HG03135 (cell line): Measurements from ENCODE around the gene SPIN2A.
"Not testable (repeated sequence)": the region's sequence is repeated elsewhere in the genome, so short reads cannot be mapped to it uniquely, and the experiment has no call there.

Experiments used
- ATAC-seq: cut with Tn5 transposase; IDR thresholded peaks from one replicate; pipeline ENCODE4 v1.9.1; 2021; ENCODE audit warnings: mild to moderate bottlenecking, moderate library complexity; ENCODE audit not compliant: unreplicated experiment

The SPIN2A gene

DNA sequence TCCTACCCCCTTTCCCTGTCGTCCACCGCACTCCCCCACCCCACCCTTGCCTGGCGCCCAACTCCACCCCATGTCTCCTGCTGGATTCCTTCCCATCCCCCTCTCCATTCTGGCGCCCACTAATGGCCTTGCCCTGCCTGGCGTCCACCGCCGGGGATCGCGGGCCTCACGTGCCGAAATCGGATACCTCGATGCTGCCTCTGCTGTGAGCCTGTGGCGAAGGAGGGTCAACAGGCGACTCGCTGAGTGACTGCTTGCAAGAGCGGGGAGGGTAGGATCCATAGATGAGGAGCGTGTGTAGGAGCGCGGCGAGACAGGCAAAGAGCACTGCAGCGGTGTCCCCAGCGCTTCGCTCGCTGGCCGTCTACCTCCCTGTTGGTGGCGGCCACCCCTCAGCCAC lies at the start of gene SPIN2A:
TSS of gene SPIN2A (minus strand) at position 325 of the 400 bp plus-strand sequence. CDS start 800 bp downstream, outside the sequence.
- not testable (repeated sequence) for ATAC-seq

DNA sequence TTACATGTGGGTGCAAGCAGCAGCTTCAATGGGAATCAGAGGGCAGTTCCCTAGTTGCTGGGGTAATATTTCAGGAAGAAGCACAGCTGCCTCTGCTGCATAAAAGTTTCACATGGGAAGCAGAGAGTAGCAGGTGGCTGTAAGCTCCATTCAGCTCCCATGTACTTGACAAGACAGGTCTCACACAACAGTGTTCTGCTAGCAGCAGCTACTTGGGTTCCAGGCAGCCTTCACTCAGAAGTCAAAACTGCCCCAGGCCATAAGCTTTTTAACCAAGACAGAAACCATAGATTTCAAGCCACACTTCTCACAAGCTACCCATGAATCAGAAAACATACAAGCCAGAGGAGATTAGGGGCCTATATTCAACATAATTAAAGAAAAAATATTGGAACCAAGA lies 41.4 kb upstream of the SPIN2A start:
- ATAC-seq = no peak

DNA sequence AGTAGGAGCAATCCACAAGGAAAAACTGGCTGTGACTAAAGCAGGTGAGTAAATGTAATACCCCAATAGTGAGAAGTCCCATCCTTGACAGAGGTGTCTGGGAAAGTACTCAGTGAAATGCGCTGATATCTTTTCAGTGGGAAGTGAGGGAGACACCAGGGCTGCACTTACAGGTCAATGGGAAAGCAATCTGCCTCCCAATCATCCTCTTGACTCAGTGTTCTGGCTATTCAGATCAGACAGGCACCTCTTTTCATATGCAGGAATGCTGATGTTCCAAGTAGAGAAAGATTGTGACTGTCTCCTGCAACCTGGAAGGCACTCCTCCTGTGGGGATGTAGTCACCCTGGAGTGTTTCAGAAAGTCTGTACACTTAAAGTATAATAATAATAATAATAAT lies 39.9 kb upstream of the SPIN2A start:
- no peak for ATAC-seq

DNA sequence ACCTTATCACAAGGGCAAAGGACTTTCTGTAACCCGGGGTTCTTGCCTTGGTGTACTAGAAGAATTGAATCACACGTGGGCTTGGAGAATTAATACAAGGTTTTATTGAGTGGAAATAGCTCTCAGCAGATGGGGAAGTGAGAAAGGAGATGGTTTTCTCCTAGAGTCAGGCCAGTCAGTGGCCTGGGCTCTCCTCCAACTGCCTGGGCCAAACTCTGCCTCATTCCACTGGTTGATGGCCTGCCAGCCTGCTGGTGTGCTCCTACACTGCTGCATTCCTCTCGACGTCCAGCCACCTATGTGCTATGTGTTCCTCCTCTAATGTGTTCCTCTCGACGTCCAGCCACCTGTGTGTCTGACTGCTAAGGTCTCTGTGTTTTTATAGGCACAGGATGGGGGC lies 35.3 kb upstream of the SPIN2A start:
- ATAC-seq = no peak

DNA sequence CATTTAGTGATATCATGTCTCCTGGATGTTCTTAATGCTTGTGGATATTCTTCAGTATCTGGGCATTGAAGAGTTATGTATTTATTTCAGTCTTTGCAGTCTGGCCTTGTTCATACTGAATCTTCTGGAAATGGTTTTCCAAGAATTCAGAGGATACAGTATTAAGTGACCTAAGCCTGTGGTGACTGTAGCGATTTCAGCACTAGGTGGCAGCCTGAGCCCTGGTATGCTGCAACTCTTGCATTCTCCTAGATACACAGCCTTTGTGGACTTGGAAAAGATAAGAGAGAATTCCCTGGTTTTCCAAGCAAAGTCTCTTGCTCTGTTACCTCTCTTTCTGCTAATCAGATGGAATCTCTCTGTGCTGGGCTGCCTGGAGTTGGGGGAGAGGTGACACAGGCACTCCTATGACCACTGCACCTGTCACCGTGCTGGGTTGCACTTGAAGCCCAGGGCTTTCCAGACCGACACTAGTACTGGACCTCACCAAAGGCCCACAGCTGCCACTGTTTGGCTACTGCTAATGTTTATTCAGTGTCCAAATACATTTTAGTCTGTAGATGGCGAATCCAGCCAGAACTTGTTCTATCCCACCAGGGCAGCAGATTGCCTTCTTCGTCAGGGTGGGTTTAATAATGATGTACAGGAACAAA lies 19.3 kb upstream of the SPIN2A start:
- no peak for ATAC-seq

DNA sequence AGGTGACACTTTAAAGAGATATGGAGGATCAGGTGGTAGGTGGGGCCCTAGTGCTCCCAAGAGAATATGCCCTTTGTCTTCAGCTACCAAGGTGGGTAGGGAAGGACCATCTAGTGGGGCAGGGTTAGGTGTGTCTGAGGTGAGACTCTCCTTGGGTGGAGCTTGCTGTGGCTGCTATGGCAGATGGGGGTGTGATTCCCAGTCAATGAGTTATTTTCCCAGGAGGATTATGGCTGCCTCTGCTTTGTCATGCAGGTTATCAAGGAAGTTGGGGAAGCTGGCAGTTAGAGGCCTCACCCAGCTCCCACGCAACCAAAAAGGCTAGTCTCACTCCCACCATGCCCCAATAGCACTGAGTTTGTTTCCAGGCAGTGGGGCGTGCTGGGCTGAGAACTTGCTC lies 18.0 kb upstream of the SPIN2A start:
- ATAC-seq = no peak

DNA sequence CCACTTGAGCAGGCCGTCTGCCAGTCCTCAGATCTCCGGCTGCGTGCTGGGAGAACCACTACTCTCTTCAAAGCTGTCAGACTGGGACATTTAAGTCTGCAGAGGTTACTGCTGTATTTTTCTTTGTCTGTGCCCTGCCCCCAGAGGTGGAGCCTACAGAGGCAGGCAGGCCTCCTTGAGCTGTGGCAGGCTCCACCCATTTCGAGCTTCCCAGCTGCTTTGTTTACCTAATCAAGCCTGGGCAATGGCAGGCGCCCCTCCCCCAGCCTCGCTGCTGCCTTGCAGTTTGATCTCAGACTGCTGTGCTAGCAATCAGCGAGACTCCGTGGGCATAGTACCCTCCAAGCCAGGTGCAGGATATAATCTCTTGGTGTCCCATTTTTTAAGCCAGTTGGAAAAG lies 15.0 kb upstream of the SPIN2A start:
- not testable (repeated sequence) for ATAC-seq

DNA sequence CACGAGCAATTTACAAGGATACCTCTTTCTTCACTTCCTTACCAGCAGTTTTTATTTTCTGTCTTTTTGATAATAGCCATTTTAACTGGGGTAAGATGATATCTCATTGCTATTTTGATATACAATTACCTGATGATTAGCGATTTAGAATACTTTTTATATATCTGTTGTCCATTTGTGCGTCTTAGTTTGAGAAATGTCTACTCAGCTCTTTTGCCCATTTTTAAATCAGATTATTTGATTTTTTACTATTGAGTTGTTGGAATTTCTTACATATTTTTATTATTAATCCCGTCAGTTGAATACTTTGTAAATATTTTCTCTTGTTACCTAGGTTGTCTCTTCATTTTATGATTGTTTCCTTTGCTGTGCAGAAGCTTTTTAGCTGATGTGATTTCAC lies 1.5 kb upstream of the SPIN2A start:
- no peak for ATAC-seq

DNA sequence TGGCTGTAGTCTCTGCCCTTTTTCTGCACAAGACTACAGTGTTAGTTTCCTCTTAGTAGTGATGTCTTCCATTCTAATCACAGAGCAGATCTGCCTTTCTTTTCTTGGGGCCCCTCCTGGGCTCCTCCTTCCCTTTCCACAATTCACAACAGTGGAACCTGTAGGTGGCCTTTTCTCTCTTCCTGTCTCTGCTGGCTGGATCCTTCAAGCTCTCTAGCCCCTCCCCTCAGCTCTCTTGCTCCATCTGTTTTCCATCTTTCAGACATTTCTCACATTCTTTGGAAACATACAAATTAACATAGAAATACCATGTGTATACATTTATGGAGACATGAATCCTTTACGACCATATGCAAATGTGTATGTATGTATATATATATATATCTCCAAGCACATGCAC lies 304 bp upstream of the SPIN2A start:
- ATAC-seq = no peak

DNA sequence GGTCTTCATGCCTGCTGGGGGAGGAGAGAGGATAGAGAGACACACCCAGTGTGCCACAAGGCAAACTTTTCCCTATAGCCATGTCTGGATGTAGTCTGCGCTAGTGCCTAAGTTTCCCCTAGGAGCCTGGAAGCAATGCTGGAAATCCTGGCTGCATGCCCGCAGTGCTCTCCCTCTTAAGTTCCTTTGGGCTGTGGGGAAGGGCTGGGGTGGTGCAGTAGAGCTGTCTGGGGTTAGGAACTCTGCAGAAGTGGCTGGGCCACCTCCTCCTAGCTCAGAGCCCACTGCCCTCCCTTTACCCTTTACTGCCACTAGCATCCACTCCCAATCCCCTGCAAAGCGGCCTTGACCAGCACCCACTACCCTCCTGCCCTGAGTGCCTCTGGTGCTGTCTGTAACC lies 608 bp downstream of the SPIN2A start:
- ATAC-seq = not testable (repeated sequence)

DNA sequence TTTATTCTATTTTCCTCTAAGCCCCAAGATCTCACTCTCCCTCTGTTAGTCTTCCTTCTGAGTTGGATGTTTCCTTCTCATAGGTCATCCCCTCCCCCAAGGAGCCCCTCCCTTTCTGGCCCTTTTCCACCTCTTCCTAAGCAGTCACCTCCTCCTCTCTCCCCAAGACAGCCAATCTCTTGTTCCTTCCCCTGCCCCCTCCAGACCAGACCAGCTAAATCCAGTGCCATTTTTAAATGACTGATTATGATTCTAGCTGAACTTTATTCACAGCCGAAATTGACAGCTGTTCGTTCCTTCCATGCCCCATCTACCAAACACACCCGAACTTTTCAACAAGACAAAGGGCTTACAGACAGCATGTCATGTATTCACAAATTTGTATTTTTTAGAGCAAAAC lies 1.9 kb downstream of the SPIN2A start:
- no peak for ATAC-seq

DNA sequence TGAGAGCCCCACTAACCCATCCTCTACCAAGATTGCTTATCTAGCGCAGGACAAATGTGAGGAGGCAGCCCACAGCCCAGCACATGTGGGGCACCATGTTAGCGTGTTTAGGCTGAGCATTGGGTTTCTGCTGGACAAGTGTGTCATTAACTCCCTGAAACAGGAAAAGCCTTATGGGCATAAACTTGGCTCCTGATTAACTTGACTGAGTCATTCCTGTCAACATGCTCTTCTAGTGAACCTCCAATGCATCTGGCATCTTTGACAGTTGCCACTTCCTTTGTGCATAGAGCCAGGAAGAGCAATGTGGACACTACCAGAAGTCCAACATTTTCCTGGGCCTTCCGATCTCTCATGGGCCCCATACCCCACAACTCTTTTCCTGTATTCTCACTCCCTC lies 2.5 kb downstream of the SPIN2A start:
- ATAC-seq = no peak

DNA sequence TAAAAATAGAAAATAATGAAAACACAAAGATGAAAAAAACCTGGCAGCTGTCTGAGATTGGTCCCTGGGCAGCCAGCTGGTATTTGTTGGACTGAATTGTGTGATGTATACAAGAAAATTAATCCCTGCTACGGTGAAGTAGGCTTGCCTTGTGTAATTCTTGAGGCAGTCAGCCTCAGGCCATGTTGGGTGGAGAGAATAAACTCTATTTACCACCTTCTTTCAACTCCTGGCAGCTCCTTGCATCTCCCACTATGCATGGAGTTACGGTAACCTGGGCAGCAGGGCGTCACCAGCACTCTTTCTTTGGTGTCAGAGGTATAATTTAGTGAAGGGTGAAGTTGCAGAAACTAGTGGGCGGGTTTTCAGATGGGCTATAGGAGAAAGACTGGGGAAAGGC lies 3.5 kb downstream of the SPIN2A start:
- no peak for ATAC-seq

DNA sequence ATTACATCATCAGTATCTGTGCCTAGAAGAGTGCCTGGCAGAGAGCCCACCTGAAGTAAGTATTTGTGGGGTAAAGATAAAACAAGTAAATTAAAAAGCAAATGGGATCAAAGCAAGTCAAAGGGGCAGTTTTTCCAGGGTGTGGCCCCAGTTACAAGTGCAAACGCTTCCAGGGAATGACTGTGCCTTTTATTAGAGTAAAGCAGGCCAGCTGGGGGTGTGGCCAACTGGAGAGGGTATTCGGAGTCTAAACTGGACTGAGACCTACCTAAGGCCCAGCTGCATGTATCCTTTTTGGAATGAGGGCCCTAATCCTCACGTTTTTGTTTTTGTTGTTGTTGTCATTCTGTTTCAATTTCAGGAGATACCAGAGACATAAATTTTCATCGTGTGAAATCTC lies 3.9 kb downstream of the SPIN2A start:
- ATAC-seq = not testable (repeated sequence)

DNA sequence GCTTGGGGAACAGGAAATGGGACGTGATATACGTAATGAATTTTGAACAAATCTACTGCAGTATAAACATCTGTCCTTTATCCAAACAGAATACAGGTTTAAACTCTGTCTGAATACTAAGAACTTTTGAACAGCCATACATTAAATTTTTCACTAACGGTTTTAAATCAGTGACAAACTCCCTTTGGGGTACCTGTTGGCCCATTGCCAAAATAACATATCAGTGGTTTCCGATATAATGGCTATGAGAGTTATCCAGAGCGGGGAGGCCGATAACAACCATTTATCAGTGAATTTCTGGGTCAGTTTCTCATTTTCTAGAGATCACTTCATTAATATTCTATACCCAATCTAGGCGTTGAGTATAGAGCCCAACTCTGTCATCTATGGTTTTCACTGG lies 5.2 kb downstream of the SPIN2A start:
- no peak for ATAC-seq

DNA sequence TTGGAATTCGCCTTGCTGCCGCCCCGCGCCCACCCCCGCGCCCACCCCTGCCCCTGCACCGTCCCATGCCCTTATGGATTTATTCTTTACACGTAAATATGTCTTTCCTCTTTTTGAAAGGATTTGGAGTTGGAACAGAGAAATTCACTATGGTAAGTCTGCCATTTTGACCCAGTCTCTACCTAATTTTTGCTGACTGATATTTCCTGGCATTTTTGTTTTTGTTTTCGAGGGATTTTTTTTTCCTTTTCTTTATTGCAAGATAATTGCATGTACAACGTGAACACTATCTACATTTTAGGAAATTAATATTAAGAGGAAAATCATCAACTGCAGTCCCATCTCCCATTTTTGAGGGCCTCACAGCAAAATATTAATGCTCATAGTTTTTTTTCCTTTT lies 15.4 kb downstream of the SPIN2A start:
- ATAC-seq = no peak

DNA sequence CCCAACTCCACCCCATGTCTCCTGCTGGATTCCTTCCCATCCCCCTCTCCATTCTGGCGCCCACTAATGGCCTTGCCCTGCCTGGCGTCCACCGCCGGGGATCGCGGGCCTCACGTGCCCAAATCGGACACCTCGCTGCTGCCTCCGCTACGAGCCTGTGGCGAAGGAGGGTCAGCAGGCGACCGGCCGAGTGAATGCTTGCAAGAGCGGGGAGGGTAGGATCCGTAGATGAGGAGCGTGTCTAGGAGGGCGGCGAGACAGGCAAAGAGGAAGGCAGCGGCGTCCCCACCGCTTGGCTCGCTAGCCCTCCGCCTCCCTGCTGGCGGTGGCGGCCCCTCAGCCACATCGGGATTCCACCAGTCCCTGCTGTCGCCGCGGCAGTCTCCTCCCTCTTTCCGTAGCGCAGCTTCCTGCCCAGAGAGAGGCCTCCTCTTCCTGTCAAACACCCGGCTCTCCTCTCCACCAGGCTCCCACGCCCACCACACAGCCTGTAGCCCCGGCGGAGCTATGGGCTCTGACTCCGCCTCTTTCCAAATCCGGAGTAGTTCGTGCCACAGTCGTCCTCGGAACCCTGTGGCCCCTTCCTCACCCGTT lies 15.9 kb downstream of the SPIN2A start, which contains the start of gene SPIN2B:
TSS of gene SPIN2B (minus strand) at position 387 of the 594 bp plus-strand sequence.
- ATAC-seq = peak; percentile 98

DNA sequence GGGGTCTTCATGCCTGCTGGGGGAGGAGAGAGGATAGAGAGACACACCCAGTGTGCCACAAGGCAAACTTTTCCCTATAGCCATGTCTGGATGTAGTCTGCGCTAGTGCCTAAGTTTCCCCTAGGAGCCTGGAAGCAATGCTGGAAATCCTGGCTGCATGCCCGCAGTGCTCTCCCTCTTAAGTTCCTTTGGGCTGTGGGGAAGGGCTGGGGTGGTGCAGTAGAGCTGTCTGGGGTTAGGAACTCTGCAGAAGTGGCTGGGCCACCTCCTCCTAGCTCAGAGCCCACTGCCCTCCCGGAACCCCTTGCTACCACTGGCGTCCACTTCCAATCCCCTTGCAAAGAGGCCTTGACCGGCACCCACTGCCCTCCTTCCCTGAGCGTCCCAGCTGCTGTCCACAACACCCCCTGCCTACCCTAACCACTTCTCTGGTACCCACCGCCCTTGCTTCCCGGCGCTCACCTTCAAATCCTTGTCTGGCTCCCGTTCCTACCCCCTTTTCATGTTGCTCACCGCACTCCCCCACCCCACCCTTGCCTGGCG lies 16.5 kb downstream of the SPIN2A start:
- ATAC-seq = not testable (repeated sequence)

DNA sequence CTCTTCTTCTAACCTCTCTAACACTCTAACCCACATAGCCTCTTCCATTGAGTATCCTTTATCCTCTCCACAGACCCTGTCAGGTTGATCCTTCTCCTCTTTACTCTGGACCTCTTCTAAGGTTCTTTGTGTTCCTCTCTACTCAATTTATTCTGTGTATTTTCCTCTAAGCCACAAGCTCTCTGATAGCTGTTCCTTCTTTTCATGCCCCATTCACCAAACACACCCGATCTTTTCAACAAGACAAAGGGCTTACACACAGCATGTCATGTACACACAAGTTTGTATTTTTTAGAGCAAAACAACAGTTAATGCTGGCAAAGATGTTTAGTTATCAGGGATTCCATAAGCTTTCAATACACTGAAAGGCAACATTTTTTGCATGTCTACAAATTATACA lies 17.8 kb downstream of the SPIN2A start:
- ATAC-seq = no peak

DNA sequence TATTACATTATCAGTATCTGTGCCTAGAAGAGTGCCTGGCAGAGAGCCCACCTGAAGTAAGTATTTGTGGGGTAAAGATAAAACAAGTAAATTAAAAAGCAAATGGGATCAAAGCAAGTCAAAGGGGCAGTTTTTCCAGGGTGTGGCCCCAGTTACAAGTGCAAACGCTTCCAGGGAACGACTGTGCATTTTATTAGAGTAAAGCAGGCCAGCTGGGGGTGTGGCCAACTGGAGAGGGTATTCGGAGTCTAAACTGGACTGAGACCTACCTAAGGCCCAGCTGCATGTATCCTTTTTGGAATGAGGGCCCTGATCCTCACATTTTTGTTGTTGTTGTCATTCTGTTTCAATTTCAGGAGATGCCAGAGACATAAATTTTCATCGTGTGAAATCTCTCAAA lies 19.6 kb downstream of the SPIN2A start:
- not testable (repeated sequence) for ATAC-seq

DNA sequence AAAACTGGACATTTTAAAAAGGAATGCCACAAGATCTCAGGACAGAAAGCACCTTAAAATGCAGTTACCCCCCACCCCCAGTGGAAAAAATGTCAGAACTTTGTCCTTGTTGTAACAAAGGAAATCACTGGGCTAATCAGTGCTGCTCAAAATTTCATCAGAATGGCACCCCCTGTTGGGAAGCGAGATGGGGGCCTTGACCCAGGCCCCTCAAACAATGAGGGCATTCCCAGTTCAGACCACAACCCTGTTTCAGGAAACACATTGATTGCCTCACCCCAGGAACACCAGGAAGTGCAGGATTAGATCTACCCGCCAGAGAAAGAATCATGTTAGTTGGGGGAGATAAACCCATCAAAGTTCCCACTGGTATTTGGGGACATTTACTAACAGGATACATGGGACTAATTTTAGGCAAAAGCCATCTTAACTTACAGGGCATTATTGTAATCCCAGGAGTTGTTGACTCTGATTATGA lies 32.2 kb downstream of the SPIN2A start:
- no peak for ATAC-seq

DNA sequence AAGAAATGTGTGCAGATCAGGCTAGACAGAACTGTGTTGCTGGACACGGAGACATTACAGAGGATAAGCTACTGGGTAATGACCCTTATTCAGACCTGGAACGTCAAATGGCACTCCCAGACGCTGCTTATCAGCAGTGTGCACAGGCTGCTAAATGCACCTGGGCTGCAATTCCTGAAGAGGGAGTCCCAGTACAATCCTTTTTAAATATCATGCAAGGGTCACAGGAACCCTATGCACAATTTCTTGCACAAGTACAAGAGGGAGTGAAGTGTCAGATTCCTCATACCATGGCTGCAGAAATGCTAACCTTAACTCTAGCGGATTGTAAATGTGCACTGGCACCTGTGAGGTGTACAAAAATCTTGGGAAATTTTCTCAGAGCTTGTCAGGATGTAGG lies 32.8 kb downstream of the SPIN2A start:
- no peak for ATAC-seq
